Endothelial cell of umbilical vein (primary cell): Measurements from ENCODE around the gene GLTP.

Source experiments
- CTCF ChIP-seq, 2 donors: IDR thresholded peaks; 1 replicate in 1 of 2; 2 replicates in 1 of 2; pipeline ENCODE4 v1.5.1; 2011; ENCODE audit warnings: low read length in 2 of 2, mild to moderate bottlenecking in 2 of 2, moderate library complexity in 2 of 2, control low read depth in 1 of 2, inconsistent platforms in 1 of 2, low read depth in 1 of 2; ENCODE audit not compliant: insufficient read depth in 1 of 2; ENCODE audit errors: extremely low read depth in 1 of 2
- EZH2 ChIP-seq: IDR thresholded peaks from 2 replicates; pipeline ENCODE4 v1.6.1; 2012; ENCODE audit warnings: borderline replicate concordance, low read depth, mild to moderate bottlenecking, moderate library complexity, low read length, inconsistent platforms; ENCODE audit not compliant: severe bottlenecking
- GATA2 ChIP-seq: IDR thresholded peaks from 2 replicates; pipeline ENCODE4 v1.7.0; 2011; ENCODE audit warnings: low read depth, mild to moderate bottlenecking, moderate library complexity, mixed read lengths, low read length; ENCODE audit not compliant: insufficient read length, insufficient read depth
- MAX ChIP-seq: IDR thresholded peaks from 2 replicates; pipeline ENCODE4 v1.6.1; 2011; ENCODE audit not compliant: insufficient read depth, insufficient read length
- MYC ChIP-seq: IDR thresholded peaks from one replicate; pipeline ENCODE4 v1.6.1; 2011; ENCODE audit warnings: mild to moderate bottlenecking, low read depth, low read length
- POLR2A ChIP-seq: IDR thresholded peaks from 2 replicates; pipeline ENCODE4 v1.6.1; 2012; ENCODE audit warnings: low read depth, mild to moderate bottlenecking, control low read depth, low read length
- POLR2AphosphoS5 ChIP-seq: IDR thresholded peaks from 2 replicates; pipeline ENCODE4 v1.6.1; 2012; ENCODE audit warnings: low read depth, mild to moderate bottlenecking, control low read depth, low read length, moderate library complexity; ENCODE audit not compliant: insufficient read depth

GRCh38 chr12:109816870-109817269, 63.5 kb downstream of the GLTP start:
- TF ChIP-seq CTCF (IDR thresholded peaks at IDR 0.05; ENCODE audit: extremely low read depth in 1 of 2, insufficient read depth in 1 of 2, low read depth in 1 of 2, low read length in 2 of 2) (no peak), POLR2AphosphoS5 (no peak), MAX (no peak), POLR2A (no peak), GATA2 (no peak), EZH2 (no peak), MYC (no peak)
